ENCODE data around the gene CDY2B.
"Not testable (repeated sequence)": the region's sequence is repeated elsewhere in the genome, so short reads cannot be mapped to it uniquely, and the experiment has no call there.

Gene CDY2B

GRCh38 chrY:17880120-17880519, at the start of gene CDY2B:
TSS of gene CDY2B (minus strand) at chrY:17880220. CDS start at chrY:17879892, 328 bp downstream.
- DNase-seq: not testable (repeated sequence)

- DNase-seq: not testable (repeated sequence)
These were observed 28.0 kb upstream of the CDY2B start for GRCh38 chrY:17908009-17908408.

- not testable (repeated sequence) for DNase-seq
These were observed 27.3 kb upstream of the CDY2B start for GRCh38 chrY:17907351-17907750.

- not testable (repeated sequence) for DNase-seq
These were observed 1.7 kb upstream of the CDY2B start for GRCh38 chrY:17881697-17882096.

- DNase-seq: not testable (repeated sequence)
These were observed 3.3 kb downstream of the CDY2B start for GRCh38 chrY:17876767-17877166.

- not testable (repeated sequence) for DNase-seq
These were observed 4.6 kb downstream of the CDY2B start for GRCh38 chrY:17875401-17875800.

- not testable (repeated sequence) for DNase-seq
These were observed 8.7 kb downstream of the CDY2B start for GRCh38 chrY:17871194-17871903.

GRCh38 chrY:17870737-17871136, 9.3 kb downstream of the CDY2B start:
- DNase-seq: not testable (repeated sequence)

GRCh38 chrY:17867850-17868249, 12.2 kb downstream of the CDY2B start:
- DNase-seq: not testable (repeated sequence)

GRCh38 chrY:17860634-17861033, 19.4 kb downstream of the CDY2B start:
- not testable (repeated sequence) for DNase-seq

GRCh38 chrY:17856963-17857848, 22.8 kb downstream of the CDY2B start:
- not testable (repeated sequence) for DNase-seq

GRCh38 chrY:17856508-17856907, 23.5 kb downstream of the CDY2B start:
- not testable (repeated sequence) for DNase-seq

- DNase-seq: not testable (repeated sequence)
These were observed 30.9 kb downstream of the CDY2B start for GRCh38 chrY:17849131-17849530.

GRCh38 chrY:17832149-17832548, 47.9 kb downstream of the CDY2B start:
- not testable (repeated sequence) for DNase-seq

Measured in NCI-H2081 (cell line).